Renal pelvis (tissue), 4 donors: ENCODE data around the gene PRR35. TPM values are rescaled to one million over a fixed set of nuclear protein-coding genes. Genes with fewer than 3 reads are reported as not detected.

Source experiments
- DNase-seq: peaks from one replicate; pipeline ENCODE4 v3.0.0-alpha.2; 2013
- polyA plus RNA-seq, 3 donors: library from polyadenylated mRNA; unstranded; fragments of 120-200 nt; gene quantifications; one replicate each; pipeline ENCODE4 v1.2.1, GENCODE V29; 2013; ENCODE audit not compliant: insufficient read length in 3 of 3

The PRR35 gene
- polyA plus RNA-seq, 3 donors, result 16.0 to 17.8 (median 16.5) TPM

- no peak for DNase-seq
Measured at GRCh38 chr16:578232-578869, 18.2 kb downstream of the PRR35 start.

- DNase-seq, result no peak
Measured at GRCh38 chr16:578870-579405, 18.7 kb downstream of the PRR35 start.

GRCh38 chr16:580141-580945 is 20.1 kb downstream of the PRR35 start:
- DNase-seq, result no peak

- no peak for DNase-seq
Measured at GRCh38 chr16:580946-581498, 20.8 kb downstream of the PRR35 start.

GRCh38 chr16:582218-582613 is 22.0 kb downstream of the PRR35 start:
- no peak for DNase-seq

GRCh38 chr16:582614-583331 is 22.6 kb downstream of the PRR35 start:
- no peak for DNase-seq

DNA sequence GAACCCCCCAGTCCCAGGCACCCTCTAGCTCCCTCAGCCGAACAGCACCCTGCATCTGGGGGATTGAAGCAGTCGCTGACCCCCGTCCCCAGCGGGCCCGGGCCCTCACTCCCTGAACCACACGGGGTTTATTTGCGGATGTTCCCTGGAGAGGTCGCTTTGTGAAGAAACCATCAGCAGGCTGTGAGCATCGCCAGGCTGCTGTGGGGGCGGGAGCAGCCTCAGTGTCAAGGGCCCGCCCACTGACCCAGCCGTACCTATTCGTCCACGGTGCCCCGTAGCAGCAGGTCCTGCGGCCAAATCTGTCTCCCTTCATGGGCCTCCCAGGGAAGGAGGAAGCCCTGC is 23.2 kb downstream of the PRR35 start:
- no peak for DNase-seq

GRCh38 chr16:583815-584591 is 23.8 kb downstream of the PRR35 start:
- DNase-seq, result no peak

GRCh38 chr16:585351-585750 is 25.2 kb downstream of the PRR35 start:
- no peak for DNase-seq

DNA sequence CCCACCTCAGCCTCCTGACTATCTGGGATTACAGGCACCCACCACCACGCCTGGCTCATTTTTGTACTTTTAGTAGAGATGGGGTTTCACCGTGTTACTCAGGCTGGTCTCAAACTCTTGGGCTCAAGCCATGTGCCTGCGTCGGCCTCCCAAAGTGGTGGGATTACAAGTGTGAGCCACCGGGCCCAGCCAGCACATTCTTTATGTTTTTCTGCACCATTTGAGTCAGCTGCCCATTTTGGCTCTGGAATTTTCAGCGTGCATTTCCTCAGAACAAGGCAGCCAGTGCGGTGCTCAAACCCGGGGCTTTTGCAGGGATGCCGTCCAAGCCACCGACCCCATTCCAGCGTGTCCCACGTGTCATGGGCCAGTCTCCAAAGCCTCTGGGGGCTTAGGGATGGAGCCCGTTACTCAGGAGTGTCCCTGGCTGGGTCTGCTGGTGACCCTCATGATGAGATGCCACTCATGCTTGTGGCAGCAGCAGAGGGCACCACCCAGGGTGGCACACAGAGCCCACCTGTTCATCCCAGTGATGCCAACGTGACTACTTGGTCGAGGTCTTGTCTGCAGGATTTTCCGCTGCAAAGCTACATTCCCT is 26.0 kb downstream of the PRR35 start:
- DNase-seq, result no peak

GRCh38 chr16:586645-587590 is 26.7 kb downstream of the PRR35 start:
- no peak for DNase-seq

GRCh38 chr16:588639-588888 is 28.4 kb downstream of the PRR35 start:
- DNase-seq, result peak; percentile 66

- DNase-seq, result peak; percentile 96
Measured at GRCh38 chr16:588889-589657, 28.9 kb downstream of the PRR35 start.

DNA sequence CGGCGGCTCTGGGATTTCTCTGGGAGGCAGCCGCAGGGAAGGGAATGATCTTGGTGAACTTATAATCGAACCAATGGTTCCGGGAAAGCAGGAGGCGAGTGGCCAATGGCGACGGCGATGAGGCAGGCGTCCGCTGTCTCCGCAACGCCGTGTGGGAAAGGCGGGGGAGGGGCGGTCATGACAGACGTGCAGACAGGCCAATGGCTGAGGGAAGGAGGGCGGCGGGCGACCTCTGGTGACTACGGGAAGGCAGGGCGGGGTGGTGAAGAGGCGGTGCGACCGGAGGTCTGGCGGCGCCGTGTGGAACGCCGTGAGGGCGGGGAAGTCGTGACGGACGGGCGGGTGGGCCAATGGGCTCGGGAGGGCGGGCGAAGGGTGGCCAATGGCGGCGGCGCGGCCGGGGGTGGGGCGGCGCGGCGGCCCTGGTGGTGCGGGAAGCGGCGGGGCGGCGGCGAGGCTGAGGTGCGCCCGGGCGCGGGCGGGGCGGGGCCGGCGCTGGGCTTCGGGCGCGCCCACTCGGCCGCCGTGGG is 29.5 kb downstream of the PRR35 start, which contains the start of gene RAB40C:
RAB40C (plus strand) TSS at position 409 of the 530 bp plus-strand sequence. CDS start 226 bp downstream, outside the sequence.
- peak; percentile 97 for DNase-seq

DNA sequence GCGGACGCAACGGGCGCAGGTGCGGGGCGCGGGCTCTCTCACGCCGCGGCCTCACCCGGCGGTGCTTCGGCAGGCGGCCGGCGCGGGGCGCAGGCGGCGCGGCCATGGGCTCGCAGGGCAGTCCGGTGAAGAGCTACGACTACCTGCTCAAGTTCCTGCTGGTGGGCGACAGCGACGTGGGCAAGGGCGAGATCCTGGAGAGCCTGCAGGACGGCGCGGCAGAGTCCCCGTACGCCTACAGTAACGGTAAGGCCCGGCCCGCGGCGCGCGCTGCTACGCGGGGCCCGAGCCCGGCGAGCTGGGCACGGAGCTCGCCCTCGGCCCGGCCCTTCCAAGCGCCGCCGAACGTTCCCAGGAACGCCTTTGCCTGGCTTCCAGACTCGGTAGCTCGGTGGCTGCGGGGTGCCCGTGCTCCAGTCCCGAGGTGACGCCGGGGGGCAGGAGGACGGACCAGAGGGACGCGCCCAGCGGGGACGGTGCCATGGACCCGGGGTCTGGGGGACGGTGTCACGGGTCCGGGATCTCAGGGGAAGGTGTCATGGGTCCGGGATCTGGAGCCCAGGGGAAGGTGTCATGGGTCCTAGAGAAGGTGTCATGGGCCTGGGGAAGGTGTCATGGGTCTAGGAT is 30.1 kb downstream of the PRR35 start:
- DNase-seq, result no peak

DNA sequence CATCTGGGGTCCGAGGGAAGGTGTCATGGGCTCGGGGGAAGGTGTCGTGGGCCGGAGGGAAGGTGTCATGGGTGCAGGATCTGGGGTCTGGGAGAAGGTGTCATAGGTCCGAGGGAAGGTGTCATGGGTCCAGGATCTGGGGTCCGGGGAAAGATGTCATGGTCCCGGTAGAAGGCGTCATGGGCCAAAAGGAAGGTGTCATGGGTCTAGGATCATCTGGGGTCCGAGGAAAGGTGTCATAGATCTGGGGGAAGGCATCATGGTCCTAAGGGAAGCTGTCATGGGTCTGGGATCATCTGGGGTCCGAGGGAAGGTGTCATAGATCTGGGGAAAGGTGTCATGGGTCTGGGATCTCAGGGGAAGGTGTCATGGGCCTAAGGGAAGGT is 30.6 kb downstream of the PRR35 start:
- no peak for DNase-seq

- DNase-seq, result no peak
Measured at GRCh38 chr16:591231-591630, 31.0 kb downstream of the PRR35 start.

DNA sequence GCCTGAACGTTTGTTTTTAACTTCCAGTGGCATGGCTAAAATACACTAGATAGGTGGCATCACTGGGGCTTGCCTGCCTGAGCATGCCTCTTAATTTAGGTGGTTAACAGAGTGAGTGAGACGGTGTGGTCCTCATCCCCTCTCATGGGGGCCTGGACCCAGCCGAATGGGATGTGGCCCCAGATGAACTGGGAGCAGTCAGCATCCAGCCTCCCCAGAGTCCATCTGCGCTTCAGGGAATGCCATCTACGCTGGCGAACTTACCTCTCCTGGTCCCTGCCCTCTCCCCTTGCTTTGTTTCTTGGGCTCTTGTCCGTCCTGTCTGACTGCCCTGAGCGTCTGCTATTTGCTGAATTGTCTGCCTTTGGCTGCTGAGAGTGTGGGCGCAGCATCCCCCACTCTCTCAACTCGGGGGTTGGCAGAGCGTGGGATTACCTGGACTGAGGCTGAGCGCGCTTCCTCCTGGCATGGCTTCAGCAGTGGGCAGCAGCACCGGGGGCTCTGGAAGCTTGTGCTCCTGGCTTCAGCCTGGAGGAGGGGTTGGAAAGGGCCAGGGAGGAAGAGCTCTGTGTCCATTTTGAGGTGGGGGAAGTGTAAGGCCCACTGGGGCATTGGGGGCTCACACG is 31.8 kb downstream of the PRR35 start:
- no peak for DNase-seq
